DMS53 treated with DMSO at 0.1 percent for 48 hours (cell line): ENCODE measurements around the gene SPART.
A peak's percentile ranks its signal among the peaks of the same experiment; 100 is the strongest.
"Not testable (repeated sequence)": the region's sequence is repeated elsewhere in the genome, so short reads cannot be mapped to it uniquely, and the experiment has no call there.

Experiments used
- DNase-seq: peaks from one replicate; lab custom pipeline; 2025; ENCODE audit not compliant: unreplicated experiment; lab: John Stamatoyannopoulos, UW

The SPART gene

DNA sequence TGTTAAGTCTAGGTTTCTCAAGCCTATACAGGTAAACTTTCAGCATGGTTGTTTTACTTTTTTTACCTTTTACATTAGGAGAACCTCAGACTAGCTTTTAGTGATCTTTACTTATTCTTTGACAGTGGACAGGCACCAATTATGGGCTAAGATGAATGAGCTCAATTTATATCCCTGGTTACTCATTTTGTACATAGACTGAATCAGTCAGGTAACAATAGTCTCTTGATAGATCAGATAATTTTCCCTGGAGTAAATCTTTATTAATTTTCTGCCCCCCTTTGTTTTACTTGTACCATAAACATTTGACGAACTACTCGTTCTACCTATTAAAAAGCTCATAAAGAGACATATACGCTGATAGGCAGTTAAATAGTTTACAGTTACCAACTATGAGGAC is 22.8 kb downstream of the SPART start:
- no peak for DNase-seq

DNA sequence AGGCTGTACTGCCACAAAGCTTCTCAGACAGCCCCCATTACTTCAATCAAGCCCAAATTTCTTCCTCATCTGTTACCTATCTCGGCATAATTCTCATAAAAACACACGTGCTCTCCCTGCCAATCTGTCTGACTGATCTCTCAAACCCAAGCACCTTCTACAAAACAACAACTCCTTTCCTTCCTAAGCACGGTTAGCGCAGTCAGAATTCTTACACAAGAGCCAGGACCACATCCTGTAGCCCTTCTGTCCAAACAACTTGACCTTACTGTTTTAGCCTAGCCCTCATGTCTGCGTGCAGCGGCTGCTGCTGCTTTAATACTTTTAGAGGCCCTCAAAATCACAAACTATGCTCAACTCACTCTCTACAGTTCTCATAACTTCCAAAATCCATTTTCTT is 26.4 kb downstream of the SPART start:
- not testable (repeated sequence) for DNase-seq

DNA sequence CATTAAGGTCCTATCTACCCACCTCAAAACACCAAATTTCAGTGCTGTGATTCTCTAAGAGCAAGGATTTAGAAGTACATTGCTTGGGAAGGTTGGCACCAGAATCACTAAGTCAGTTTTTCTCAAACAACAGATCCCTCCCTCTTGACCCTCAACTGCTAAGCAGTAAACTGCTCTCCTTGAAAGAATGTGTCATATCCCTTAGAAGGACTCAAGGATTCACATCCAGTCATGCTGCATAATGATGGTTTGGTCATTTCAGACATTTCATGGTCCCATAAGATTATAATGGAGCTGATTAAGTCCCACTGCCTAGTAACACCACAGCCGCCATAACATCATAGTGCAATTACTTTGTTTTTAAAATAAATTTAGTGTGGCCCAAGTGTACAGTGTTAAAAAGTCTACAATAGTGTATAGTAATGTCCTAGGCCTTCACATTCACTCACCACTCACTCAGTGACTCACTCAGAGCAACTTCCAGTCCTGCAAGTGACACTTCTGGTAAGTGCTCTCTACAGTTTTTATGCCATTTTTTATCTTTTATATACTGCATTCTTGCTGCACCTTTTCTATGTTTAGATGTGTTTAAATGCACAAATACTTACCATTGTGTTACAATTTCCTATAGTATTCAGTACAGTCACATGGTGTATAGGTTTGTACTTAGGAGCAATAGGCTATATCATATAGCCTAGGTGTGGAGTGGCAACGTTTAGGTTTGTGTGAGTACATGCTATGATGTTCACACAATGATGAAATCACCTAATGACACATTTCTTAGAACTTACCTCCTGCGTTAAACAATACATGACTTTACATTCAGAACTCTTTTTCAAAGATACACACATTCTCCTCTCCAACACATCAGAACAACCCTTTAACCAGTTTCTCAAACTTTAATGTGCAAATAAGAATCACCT is 32.9 kb downstream of the SPART start:
- DNase-seq, result no peak

DNA sequence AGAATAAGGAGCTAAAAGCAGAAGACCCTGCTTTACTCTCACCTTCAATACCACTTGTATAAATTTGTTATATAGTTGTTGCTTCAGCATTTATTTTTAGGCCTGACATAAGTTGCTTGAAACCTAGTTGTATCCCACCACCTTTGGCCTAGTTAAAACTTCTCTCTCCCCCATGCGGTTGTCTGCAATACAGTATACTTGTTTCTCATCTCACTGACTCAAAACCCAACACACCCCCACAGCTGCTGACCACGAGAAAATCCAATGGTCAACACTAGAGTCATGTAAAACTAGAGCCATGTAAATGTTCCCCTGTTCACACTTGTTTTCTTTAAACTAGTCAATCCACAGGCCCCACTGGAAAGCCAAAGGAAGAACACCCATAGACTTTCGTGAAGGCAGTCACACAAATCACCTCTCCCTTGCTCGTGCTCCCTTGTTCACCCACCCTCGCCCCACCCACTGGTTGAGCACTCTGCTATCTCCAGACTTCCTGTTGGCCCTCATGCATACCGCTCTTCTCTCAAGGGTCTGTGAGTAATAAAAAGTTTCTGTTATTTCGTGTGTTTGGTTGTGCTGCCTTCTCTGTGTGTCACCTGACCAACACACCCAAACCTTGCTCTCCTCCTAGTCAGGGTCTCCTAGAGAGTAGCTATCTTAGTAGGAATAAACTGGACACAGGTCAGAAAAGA is 35.6 kb downstream of the SPART start:
- no peak for DNase-seq

DNA sequence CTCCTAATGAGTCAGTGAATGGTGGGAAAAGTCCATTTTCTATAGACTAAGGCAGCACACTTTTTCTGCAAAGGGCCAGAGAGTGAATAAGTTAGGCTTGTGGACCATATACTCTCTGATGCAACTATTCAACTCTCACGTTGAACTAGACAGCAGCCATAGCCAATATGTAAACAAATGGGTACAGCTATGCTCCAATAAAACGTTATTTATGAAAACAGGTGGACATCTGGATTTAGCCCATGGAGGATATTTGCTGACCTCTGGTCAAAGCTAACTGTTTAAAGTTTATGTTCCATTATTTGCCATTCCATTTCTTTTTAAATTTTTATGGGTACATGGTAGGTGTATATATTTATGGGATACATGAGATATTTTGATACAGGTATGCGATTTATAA is 43.9 kb downstream of the SPART start:
- no peak for DNase-seq

DNA sequence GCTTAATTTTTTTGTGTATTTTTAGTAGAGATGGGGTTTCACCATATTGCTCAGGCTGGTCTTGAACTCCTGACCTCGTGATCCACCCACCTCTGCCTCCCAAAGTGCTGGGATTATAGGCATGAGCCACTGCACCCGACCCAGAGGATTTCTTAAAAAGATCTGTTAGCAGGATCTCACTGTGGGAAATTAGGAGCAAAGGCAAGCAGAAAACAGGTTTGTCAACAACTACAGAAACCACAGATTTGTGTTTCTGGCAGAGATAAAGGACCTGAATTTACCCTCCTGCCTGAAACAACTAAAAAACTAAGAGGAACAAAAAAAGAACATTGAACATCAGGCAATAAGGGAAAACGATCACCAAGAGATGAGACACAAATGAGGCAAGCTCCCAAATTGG is 46.7 kb downstream of the SPART start:
- DNase-seq, result not testable (repeated sequence)

DNA sequence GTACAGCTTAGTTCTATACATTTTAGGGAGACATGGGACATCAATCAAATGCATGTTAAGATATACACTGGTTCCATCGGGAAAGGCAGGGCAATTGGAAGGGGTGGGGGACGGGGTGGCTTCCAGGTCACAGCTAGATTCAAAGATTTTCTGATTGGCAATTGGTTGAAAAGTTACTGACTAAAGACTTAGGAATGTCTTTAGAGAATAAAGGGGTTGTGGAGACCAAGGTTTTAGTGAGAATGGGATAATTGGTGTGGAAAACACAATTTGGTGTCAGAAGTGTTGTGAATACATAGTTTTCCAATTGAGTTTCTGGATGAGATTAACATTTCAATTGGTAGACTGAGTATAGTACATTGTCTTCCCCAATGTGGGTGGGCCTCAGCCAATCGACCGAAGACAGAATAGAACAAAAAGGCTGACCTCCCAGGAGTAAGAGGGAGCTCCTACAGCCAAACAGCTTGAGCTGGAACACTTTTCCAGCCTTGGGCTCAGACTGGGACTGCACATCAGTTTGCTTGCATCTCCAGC is 47.6 kb downstream of the SPART start:
- DNase-seq, result no peak

DNA sequence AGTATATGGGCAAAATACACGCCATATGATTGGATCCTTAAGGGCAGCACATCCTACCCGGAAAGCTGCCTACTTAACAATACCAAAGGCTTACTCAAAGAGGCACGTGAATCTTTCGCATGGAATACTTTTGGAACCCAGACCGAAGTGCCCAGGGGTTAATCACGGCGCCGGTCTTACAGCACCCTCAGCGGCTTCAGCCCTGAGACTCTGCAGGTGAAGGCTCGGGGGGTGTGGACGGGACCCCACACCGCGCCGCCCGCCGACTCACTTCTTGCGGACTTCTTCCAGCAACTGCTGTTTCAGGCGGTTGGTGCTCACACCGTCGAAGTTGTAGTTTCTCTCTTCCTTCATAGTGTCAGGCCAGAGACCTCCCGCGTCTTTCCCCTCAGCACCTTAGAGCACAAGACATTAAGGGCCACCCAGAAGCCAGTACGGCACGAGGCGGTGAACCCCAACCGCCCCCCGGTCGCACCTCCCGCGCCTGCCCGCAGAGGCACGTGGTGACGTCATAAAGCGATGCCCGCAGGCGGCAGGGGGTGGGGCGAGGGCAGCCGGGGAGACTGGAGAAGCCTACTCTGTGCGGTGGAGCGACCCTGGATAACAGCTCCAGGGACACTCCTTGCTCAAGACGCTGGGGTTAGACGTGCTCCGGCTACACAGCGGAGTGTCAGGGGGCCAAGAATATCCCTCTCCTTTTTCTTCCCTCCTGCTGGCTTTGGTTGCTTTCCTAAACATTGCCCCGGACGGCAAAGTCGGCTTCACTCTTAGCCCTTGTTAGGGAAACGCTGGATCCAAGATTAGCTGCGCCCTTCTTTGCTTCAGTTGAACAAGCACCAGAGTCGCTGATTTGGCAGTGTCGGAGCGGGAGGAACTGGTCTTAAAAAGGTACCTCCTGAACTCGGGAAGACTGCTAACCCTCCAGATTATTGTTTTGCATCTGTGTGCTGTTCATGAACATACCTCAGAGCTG is 48.5 kb downstream of the SPART start, which contains the start of gene CCDC169:
Gene CCDC169 (minus strand): TSS at position 449 of the 973 bp plus-strand sequence. CDS start 95 bp downstream, at position 354.
- DNase-seq, result peak; percentile 47

DNA sequence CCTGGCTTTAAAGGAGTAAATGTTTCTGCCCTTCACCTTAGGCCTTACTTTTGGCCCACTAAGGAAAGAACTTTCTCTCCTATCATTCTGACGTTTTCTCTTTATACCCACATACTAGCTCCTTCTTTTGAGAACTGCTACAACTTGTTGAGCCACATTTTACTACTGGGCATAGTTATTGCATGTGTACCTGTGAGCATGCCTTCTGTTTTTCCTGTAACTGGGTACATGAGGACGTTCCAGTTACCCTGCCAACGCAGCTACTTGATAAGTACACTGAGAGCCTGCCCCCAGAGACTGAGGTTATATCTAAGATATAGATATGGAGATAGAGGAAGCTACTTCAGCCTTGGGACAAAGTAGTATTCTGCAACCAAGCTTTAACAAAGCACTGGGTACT is 52.1 kb downstream of the SPART start:
- no peak for DNase-seq

DNA sequence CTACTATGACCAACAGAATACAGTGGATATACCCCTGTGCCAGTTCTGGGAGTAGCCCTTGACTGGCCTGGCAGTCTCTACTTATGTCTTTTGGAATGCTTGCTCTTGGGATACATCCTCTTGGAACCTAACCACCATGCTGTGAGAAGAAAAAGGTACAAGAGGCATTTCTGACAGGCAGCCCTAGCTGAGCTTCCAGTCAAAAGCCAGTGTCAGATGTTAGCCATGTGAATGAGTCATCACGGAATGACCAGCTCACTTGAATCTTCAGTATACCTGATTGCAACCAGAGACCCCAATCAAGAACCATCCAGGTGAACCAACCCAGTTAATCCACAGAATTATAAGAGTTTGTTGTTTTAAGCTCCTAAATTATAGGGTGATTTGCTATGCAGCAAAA is 52.7 kb downstream of the SPART start:
- DNase-seq, result no peak

DNA sequence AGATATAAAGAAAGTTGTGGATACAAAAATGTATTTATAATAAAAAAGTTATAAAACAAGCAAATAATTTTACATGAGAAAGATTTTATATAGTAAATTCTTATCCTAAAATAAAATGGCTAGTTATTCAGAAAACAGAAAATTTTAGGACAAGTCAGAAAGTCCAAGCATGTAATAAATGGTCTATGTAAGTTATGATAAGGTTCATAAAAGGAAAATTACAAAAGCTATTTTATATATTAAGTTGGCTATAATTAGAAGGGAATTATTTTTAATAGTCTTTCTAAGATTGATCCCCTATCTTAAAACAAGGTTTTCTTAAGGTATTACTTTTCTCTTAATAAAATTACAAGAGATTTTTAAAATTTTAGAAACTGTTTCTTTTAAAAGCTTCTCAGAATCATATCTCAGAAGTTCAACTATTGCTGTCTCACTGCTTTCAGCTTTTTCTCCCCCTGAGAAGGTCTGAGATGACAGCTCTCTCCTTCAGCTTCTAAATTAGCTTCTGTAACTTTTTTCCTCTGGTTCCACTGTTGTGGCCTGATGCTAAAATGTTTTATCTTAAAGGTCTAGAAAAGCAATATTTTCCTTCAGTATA is 57.3 kb downstream of the SPART start:
- DNase-seq, result no peak

DNA sequence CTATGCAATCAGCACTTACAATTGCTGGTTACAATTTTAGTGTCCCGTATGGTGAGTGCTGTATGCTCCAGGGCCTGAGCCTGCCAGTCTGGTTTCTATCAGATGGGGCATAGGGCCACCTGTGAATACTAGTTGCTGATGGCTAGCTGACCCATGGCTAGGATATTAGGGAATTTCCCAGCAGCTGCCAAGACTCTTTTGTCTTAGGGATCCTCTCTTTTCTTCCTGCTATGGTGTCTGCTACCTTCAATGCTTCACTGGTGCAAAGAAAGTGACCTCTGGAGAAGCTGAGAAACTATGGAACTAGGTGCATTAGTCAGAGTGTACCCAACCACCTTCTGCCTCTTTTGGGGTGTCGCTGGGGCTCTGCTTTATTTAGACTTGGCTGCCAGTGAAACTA is 60.2 kb downstream of the SPART start:
- no peak for DNase-seq

DNA sequence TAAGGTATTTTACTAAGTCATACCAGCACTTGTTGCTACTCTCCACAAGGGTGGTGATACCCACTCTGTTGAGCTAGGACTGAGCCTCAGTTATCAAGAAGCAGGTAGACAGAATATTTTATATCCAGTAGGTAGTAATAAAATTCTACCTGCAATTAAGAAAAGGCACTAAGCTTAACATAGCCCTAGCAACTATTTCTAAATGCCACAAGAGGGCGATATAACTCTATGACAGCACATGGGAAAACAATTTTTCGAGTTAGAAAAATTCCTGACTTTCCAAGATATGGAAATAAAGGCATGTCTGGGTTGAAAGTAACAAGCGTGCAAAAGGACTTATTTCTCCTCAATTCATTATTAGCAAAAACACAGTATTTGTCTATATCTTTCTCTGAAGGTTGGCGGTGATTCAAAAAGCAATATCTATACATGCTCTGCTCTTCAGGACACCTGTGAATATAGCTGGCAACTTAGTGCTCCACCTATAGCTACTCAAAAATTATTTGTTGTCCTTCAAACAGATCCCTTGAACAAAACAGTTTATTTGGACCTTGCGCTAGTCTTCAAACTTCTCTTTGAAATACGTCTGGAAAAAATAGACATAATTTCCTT is 63.3 kb downstream of the SPART start:
- peak; percentile 48 for DNase-seq

DNA sequence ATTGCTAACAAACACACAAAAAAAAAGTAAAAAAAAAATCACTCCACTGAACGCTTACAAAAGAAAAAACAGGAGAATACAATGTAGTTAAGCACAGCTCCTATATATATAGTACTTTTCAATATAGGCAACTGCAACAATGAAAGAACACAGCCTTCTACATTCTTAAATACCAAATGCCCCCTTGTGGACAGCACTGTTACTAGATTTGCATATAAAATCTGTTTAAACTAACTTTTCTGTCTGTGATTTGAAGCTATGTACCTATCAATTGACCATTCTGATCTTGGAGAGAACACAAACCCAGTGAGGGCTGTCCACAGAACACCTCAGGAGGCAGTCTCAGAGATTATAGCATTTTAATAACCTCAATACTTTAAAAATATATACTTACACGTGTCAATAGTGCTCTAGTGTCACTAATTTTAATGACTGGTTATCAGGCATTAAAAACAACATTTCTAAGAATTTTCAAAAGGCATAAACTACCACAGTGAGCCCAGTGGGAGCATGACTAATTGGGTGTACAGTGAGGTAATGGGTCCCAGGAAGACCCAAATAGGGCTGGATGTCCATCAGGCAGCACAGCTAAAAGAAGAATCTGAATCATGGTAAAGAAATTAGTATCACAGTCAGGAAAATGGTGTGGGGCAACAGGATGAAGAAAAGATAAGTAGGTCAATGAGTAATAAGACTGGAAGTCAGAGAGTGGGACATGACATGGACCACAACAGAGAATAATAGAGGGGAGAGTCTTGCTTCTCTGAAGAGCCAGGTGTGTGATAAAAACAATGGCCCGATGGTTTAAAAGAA is 70.8 kb downstream of the SPART start:
- DNase-seq, result peak; percentile 66

DNA sequence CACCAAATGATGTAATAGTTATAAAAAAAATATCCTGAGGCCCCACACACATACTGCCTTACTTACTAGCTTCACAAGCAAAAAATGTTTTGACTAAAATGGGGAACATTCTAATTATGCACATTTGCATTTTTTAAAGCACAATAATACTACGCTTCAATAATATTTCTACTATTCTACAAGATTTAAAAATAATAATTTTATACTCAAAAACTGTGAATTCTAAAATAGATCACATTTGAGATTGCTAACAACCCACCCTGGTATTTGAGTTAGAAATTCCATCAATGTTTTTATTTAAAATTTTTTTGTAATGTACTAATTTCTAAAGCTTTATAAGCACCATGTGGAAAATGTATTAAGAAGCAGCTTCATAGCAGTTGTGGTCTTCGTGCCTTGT is 72.8 kb downstream of the SPART start:
- DNase-seq, result no peak

DNA sequence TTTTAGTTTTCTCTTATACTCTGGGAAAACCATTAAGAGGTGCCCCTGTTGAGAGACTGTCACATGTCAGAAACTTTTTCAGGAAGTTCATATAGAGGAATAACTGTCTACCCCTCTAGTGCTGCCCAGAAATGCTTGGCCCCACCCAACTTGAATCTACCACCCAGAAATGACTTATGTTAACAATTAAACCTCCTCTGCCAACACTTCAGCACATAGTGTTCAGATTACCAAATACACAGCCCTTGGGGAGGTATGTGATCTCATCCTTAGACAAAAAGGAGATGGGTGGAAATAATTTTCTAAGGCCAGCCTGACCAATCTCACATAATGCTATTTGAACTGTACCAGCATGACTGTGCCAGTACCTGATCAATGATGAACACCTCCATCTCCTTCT is 84.2 kb downstream of the SPART start:
- no peak for DNase-seq

DNA sequence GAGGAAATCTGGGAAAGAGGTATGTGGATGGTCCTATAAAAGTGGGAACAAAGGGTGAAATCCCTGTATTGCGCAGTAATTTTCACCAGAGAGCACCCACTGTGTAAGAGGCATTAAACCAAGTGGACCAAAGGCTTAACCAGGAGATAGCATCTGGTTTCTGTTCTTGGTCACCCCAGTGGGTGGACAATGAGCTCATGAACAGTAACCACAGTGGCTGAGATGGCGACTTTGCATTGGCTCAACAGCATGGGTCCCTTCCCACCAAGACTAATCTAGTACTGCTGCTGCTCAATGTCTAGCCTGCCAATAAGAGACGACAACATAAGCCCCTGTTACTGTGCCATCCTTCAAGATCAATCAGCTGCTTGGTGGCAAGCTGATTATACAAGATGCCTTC is 85.2 kb downstream of the SPART start:
- no peak for DNase-seq

DNA sequence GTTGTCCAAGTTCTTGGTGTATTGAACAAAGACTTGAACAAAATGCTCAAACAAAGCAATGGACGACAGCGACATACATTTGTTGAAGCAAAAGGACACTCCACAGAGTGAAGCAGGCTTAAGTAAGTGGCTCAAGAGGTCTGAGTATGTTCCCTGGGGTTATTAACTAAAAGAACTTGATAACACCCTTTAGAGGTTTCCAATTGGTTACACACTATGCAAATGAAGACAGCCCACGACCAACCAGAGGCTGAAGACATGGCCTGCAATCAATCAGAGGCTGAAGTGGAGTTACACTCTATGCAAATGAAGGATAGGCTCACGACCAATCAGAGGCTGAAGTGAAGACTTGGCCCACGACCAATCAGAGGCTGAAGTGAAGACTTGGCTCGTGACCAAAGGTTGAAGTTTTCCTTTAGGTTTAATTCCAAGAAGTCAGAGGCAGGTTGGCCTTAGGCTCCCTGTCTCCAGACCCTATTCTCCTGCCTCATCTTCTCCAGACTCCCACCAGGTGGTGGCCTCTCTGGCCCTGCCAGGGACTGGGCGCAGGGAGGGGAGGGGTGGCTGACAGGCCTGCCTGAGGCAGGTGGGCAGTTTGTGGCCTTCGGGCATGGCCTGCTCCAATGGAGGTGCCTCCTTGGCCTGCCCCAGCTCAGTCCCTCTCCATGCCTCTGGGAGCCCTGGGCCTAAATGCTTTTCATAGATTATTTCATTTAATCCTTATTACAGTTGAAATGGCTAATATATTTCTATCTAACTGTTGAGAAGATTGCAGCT is 86.6 kb downstream of the SPART start:
- DNase-seq, result no peak
